ELR (cell line): ENCODE results near the gene SCAF8.
"Not testable (repeated sequence)": the region's sequence is repeated elsewhere in the genome, so short reads cannot be mapped to it uniquely, and the experiment has no call there.

Experiments
- DNase-seq: peaks from one replicate; pipeline ENCODE4 v3.0.0-alpha.2; 2015; ENCODE audit warnings: low read depth

SCAF8 gene, protein sequence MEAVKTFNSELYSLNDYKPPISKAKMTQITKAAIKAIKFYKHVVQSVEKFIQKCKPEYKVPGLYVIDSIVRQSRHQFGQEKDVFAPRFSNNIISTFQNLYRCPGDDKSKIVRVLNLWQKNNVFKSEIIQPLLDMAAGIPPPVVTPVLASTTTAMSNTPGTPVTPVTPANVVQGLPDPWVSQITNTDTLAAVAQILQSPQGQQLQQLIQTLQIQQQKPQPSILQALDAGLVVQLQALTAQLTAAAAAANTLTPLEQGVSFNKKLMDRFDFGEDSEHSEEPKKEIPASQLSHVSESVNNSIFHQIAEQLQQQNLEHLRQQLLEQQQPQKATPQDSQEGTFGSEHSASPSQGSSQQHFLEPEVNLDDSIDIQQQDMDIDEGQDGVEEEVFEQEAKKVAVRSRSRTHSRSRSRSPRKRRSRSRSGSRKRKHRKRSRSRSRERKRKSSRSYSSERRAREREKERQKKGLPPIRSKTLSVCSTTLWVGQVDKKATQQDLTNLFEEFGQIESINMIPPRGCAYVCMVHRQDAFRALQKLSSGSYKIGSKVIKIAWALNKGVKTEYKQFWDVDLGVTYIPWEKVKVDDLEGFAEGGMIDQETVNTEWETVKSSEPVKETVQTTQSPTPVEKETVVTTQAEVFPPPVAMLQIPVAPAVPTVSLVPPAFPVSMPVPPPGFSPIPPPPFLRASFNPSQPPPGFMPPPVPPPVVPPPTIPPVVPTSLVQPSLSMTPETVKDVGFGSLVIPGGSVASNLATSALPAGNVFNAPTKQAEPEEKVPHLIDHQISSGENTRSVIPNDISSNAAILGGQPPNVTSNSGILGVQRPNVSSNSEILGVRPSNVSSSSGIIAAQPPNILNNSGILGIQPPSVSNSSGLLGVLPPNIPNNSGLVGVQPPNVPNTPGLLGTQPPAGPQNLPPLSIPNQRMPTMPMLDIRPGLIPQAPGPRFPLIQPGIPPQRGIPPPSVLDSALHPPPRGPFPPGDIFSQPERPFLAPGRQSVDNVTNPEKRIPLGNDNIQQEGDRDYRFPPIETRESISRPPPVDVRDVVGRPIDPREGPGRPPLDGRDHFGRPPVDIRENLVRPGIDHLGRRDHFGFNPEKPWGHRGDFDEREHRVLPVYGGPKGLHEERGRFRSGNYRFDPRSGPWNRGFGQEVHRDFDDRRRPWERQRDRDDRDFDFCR (N-terminal part only)

DNA sequence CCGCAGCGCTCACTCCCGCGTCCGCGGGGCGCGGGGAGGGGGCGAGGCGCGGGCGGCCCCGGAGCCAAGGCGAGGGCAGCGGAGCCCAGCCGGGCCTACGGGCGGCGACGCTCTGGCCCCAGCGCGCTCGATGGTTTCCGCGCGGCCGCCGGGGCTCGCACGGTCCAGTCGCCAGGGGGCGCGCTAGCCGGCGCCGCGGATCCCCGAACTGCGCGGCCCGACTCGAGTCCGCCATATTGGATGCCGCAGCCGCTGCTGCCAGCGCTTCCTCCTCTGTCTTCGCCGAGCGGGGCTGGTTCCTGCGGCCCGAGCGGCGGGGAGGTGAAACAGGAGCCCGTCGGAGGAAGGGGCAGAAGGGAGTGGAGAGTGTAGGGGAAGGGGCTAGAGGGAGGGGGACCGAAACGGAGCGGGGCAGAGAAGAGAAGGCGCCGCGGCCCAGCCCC, at the start of gene SCAF8:
Gene SCAF8, plus strand, starts transcription at position 234 of the 443 bp plus-strand sequence. CDS start 485 bp downstream, outside the sequence.
- peak; percentile 83 for DNase-seq

DNA sequence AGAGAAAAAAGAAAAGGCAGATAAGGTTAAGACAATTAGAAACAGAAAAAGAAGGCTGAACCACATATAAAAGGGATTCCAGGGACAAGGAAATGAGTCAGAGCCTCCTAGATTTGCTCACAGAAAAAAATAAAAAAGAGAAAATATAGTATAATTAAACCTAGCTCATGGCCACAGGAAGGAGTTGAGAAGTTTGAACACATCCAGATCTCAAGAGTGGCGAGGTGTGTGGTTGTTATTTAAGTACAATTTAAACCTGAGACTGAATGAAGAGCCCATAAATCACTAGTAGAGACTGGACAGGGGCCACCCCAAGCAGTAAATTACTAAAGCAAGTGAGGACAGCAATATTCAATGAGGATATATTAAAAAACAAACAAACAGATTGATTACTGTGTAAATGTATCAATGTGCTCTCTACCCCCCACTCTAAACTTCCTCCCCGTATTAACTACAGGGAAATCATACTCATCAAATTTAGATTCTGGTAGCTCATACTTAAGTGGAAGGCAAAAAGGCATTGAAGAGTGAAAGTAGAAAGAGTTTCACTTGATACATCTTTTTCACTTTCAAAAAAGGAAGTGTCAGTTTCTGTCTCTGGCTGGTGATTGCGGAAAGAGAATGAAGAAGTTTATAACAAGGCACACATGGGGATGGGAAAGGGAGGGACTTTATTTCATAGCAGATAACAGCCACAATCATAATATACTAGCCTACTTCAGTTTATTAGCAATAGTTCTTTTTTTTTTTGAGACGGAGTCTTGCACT, 49.3 kb upstream of the SCAF8 start:
- DNase-seq: peak; percentile 64

DNA sequence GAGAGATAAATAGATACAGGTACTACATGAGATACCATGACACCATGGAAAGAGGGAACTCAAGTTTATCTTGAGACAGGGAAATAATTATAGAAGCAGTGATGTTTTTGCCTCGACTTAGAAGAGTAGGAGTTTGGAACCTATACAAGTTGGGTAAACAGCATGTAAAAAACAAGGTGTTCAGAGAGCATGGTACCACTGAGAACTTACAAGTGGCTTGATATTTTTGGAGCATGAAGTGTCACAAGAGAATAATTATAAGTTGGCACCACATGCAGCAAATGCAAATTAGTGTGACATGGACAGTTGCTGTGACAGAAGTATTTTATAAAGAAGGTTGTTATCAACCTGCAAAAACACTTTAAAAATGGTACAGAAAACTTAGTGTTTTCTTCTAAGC, 47.1 kb upstream of the SCAF8 start:
- no peak for DNase-seq

DNA sequence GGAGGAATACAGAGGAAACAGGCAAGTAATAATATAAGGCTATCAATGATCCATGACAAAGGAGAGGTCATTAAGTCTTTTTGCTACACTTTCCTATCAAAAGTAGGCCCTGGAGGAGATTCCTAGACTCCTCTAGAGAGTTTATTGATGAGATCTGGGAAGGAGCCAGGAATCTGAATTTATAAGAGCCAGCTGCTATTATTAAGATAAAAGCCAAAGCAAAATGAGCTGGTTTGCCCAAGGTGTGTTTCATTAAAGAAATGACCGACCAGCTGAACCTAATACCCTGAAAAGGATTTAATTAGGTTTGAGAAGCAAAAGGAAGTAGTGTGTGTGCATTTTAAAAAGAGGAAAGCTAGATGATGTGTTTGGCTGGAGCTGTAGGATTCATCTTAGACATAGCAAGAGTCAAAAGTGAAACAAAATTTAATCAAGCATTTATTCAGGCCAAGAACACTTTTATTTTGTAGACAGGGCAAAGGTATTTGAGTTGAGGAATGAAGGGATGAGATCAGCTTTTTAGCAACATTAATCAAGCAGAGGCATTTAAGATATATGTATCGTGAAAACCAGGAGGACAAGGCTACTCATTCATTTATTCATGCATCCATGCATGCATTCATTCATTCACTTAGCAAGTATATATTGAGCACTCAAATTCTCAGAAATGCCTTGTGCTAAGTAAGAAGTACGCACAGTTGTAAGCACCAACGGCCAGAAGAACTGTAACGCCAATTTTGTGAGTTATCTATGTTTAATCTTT, 43.5 kb upstream of the SCAF8 start:
- no peak for DNase-seq

DNA sequence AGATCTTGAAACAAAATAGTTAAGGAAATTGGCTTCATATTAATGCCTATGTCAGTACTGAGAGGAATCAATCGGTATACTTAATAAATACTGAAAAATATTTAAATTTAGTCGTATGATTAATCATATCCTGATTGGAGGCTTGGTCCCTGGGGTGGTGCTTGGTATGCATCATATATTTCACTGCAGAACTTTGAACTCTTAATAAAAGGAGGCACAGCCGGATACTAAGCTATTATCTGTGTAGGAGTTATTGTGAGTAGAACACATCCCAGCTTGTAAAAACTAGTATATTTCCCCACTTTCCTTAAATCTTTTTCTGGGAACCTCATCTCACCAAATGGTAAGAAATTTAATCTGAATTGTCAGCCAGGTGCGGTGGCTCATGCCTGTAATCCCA, 42.4 kb upstream of the SCAF8 start:
- no peak for DNase-seq

DNA sequence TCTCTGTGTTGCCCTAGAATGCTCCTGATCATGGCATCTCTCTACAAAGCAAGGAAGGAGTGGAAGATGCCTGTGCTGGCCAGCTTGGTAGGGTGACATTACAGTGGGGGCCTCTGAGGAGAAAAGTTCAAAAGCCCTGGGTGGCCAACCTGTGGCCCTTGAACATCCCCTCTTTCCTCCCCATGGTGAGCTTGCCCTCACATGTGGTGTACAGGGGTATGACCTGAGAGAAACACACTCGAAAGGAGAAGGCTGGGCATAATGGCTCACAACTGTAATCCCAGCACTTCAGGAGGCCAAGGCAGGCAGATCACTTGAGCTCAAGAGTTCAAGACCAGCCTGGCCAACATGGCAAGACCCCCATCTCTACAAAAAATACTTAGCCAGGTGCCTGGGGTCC, 36.6 kb upstream of the SCAF8 start:
- no peak for DNase-seq

DNA sequence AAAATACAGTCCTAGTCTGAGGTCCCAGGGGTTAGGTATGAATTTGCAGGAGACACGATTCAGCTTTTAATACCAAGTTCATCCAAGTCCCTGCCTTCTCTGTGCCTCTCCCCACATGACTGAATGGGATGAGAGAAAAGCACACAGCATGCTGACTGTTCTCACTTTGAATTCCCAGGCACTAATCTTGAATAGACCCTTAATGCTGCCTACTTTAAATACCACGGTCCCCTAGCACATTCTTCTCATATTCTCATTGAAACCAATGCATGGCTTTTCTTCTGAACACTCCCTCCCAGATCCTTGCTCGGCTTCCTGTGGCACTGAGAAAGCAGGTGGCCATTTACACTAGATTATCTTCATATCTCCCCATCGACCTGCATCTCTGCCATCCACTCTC, 30.1 kb upstream of the SCAF8 start:
- no peak for DNase-seq

DNA sequence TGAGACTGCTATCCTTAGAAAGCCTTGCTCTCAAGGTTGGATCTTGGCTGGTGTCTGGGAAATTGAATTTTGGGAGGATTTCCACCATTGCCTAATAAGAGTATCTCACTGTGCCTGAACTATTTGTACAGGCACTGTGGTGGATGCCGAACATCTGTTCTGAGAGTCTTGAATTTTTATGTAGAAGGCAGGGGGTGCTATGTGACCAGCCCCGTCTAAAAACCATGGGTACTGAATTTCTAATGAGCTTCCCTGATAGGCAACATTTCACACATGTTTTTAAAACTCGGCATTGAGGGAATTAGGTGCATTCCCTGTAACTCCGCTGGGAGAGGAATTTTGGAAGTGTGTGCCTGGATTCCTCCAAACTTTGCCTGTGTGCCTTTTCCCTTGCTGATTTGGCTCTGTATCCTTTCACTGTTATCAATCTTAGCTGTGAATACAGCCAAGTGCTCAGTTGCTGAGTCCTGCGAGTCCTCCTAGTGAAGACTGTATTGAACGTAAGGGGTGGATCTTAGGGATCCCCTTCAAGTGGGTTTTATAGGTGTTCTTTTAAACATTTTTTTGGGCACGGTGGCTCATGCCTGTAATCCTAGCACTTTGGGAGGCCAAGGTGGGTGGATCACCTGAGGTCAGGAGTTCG, 27.6 kb upstream of the SCAF8 start:
- DNase-seq: peak; percentile 24

DNA sequence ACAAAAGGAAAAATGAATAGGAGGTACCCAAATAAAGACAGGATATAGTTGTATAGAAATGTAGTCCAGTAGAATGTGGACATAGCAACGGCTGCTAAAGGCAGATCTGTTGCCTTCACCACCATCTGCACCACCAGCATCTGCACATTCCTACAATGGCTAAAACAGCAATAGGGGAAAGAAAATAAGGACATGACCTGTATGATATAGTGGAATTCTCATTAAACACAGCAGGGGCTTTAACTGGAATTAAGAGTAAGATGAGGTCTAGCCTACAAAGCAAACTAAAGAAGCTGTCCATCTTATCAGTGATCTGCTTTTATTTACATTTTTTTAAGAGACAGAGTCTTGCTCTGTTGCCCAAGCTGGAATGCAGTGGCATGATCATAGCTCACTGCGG, 26.8 kb upstream of the SCAF8 start:
- DNase-seq: no peak

DNA sequence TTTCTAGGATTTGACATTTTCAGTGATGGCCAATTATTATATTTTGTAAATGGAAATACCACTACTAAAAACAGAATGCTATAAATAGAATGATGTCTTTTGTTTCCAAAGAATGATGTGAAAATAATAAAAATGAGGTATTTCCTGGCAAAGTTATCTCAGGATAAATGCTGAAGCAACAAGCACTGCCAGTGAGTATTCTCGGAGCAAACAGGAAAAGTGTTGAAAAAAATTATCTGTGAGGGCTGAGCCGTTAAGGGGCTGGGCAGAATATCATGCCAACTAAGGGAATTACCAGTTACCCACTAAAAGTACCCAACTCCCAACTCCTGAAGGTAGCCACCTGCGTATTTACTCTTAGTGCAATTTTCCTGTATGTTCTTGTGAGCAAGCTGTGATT, 23.6 kb upstream of the SCAF8 start:
- DNase-seq: no peak

DNA sequence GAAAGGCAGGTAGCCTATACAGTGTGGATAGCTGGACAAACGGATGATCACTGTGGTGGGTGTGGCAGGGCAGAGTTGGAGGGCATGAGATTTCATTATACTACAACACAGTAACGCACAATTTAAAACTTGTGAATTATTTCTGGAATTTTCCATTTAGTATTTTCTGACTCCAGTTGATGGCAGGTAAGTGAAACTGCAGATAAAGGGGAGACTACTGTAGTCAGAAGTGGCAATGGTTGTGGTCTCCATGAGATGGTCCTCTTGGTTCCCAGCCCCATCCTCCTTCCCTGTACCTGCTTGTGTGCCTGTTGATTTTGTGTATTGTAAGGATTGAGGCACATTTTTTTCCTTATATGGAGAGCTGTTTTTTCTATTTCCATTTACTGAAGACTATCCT, 22.5 kb upstream of the SCAF8 start:
- DNase-seq: no peak

DNA sequence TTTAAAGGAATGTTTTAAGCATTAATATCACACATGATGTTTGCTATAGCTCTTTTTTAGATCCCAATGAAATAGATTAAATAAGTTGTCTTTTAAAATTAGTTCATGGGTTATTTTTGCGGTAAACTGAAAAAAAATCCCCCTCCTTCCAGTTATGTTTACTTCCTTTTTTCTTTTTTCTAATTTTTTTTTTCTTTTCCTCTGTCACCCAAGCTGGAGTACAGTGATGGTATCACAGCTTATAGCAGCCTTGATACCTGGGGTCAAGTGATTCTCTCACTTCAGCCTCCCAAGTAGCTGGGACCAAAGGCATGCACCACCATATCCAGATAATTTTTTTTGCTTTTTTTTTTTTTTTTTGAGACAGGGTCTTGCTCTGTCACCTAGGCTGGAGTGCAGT, 17.8 kb upstream of the SCAF8 start:
- DNase-seq: no peak

DNA sequence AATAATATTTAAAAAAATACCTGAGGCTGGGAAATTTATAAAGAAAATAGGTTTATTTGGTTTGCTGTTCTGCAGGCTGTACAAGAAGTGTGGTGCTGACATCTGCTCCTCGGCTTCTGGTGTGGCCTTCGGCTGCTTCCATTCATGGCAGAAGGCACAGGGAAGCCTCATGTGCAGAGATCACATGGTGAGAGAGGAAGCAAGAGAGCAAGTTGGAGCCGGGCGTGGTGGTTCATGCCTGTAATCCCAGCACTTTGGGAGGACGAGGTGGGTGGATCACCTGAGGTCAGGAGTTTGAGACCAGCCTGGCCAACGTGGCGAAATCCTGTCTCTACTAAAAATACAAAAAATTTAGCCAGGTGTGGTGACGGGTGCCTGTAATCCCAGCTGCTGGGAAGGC, 16.9 kb upstream of the SCAF8 start:
- not testable (repeated sequence) for DNase-seq

DNA sequence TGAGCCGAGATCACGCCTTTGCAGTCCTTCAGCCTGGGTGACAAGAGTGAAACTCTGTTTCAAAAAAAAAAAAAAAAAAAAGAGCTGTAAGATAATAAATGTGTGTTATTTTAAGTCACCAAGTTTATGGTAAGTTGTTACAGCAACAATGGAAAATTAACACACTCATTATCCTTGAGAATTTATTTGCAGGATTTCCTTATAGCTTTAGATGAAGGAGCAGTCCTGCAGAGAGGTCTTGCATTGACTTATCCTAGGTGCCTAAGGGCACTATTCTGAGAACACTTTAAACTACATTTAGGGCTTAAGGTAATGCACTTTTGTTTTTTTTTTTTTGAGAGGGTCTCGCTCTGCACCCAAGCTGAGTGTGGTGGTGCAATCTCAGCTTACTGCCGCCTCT, 13.8 kb upstream of the SCAF8 start:
- DNase-seq: no peak

DNA sequence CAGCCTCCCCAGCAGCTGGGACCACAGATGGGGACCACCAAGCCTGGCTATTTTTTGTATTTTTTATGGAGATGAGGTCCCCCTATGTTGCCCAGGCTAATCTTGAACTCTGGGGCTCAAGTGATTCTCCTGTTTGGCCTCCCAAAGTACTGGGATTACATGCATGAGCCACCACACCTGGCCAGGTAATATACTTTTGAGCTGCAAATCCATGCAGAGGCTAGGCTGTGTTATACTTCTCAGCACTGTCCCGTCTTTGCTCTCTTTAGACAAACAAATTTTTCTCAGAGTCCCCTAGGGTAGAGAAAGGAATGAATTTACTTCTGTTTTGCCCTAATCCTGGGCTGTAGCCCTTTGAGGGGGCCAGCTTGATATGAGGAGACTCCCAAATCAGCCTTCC, 13.4 kb upstream of the SCAF8 start:
- DNase-seq: no peak

DNA sequence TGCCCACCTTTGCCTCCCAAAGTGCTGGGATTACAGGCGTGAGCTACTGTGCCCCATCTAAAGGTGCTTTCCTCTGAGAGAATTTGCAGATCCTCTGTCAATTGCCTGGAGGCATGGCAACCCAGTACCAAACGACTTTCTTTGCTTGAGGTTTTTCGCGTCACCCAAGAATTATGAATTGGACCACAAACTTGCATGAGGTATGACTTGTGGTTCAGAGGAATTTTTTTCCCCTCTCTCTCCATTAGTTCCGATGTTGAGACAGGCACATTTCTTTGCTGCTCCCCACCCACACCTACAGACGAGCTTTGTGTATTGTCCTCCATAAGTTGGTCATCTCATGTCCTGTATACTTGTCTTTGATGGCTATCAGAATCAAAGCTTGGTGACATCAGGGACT, 11.8 kb upstream of the SCAF8 start:
- peak; percentile 95 for DNase-seq

DNA sequence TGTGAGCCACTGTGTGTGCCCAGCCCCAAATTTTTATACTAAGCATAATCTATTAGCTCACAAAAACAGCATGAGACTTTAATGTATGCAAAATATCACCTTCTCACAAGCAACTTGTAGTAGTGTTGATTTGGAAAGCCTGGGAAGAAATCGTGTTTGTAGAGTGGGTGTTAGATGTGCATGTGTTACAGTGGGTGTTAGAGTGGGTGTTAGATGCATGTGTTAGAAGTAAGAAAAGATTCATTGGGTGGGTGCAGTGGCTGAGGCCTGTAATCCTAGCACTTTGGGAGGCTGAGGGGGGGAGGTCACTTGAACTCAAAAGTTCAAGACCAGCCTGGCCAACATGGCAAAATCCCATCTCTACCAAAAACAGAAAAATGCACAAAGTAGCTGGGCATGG, 6.3 kb upstream of the SCAF8 start:
- DNase-seq: no peak

DNA sequence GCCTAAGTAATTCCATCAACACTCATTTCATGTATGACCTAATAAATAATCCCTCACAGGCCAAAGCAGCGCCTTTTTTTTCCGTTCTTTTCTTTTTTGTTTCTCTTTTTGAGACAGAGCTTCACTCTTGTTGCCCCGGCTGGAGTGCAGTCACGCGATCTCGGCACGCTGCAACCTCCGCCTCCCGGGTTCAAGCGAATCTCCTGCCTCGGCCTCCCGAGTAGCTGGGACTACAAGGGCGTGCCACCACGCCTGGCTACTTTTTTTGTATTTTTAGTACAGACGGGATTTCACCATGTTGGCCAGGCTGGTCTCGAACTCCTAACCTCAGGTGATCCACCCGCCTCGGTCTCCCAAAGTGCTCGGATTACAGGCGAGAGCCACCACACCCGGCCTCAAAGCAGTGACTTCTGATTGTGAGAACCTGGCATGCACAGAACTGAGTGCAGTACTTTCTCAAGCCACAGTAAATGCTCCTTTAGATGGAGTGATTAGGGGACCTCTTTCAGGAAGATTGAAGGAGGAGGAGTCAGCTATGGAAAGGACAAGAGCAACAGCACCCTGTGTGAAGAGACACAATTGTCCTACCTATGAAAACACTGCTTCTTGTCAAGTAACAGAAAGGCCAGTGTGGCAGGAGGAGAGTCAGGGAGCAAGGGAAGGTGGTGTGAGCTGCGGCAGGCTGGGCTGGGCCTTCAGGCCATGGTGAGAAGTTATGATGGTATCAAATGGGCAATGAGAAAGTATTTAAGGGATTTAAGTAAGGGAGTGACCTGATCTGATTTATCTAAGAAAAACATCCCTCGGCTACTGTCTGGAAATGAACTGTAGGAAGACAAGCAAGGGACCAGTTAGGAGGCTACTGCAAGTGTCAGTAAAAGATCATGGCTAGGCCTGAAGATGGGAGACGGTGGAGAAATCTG, 1.7 kb upstream of the SCAF8 start:
- DNase-seq: peak; percentile 39

DNA sequence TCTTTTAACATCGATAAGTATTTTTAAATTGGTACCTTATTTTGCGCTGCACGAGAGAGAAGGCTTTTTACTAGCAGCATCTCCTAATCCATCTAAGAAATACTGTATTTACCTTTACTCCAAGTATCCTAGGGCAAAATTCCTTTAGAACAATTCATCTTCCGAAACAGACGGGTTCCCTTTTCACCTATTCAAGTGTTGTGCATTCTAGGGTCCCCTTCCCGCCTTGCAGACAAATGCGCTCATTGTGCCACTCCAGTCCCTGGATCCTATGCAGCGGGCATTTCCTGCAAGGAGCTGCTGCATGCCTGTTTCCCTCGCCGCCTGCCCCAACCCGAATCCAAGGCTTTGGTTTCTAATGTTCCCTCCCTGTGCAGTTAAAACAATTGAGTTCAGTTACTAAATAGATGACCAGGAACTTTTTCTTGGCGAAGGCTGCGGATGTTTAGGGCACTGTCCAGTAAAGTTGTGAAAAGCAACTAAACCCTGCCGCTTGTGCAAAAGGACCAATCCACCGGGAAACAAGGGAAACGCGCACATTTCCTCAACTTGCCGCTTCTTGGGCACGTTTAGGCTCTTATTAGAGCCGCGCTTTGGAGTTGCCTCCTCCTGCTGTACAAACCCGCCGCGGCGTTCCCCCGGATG, 556 bp upstream of the SCAF8 start:
- DNase-seq: peak; percentile 71
